ENCODE results near the gene ACOX3. TPM values are rescaled to one million over a fixed set of nuclear protein-coding genes. Genes with fewer than 3 reads are reported as not detected.

ACOX3 gene
- total and polyA plus RNA-seq, 10 of the 15 experiments (the other 5 are each of a cell fraction or from before 2014, with no cell fraction given): 2.0 to 24.5 (median 14.0) TPM

DNA sequence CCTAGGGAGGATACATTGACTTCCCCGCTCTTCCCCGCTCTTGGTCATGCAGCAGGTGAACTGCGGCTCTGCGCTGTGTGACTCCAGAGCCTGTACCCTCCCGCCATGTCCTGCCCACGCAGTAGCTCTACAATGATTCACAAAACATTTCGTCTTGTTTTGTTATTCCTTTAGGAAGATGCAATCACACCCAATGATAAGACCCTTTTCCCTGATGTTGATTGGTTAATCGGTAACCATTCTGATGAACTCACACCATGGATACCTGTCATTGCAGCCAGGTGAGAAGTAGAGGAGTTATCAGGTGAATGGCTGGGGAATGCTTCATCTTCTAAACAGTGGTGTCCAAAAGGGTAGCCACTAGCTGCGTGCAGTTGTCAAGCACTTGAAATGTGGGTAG lies 23.3 kb upstream of the ACOX3 start (continued):
- TF ChIP-seq YY1 (IDR thresholded peaks at IDR 0.05; ENCODE audit: low read depth, low read length) (no peak), IRF3 (IDR thresholded peaks at IDR 0.05) (no peak), HDAC6 (IDR thresholded peaks at IDR 0.05; ENCODE audit: unreplicated experiment) (no peak), PAX5 (IDR thresholded peaks at IDR 0.05; ENCODE audit: borderline replicate concordance, low read depth, low read length) (no peak)

GRCh38 chr4:8461616-8462015 lies 21.1 kb upstream of the ACOX3 start:
- Histone ChIP-seq H3K27ac (ENCODE audit: control insufficient read depth, insufficient read depth) (no peak overlapping the region), H3K4me3 (no peak overlapping the region), H3K36me3 (ENCODE audit: control insufficient read depth in 2 of 2, insufficient read depth in 2 of 2, low read length in 1 of 2) (peaks cover 5 to 6% of the 10 kb centered on the region in 2 experiments), H3K27me3 (replicated peaks in 1 of 2; ENCODE audit: control insufficient read depth in 2 of 2, insufficient read depth in 2 of 2, low read length in 1 of 2) (no peaks in the 10 kb centered on the region), H2AFZ (ENCODE audit: control insufficient read depth, low read depth, low read length) (no peak overlapping the region), H3K9ac (ENCODE audit: control insufficient read depth, insufficient read depth, low read length) (no peak overlapping the region), H3K9me3 (replicated peaks; ENCODE audit: control insufficient read depth, insufficient read depth, low read length) (no peaks in the 10 kb centered on the region), H3K4me1 (ENCODE audit: control insufficient read depth, insufficient read depth, low read length) (no peaks in the 10 kb centered on the region), H3K4me2 (ENCODE audit: control insufficient read depth, insufficient read depth) (no peak overlapping the region), H4K20me1 (ENCODE audit: control insufficient read depth, insufficient read depth) (no peaks in the 10 kb centered on the region; the same call in 1 of the 2 replicates), H3K79me2 (ENCODE audit: control insufficient read depth, insufficient read depth, low read length) (no peaks in the 10 kb centered on the region)
- ChIA-PET POLR2A (no interaction called here), RAD21 (ENCODE audit: unreplicated experiment) (no interaction called here), SMC1A (ENCODE audit: uncharacterized antibody, unreplicated experiment) (no interaction called here), CTCF (no interaction called here)
- no TSS peak for BruUV-seq (replicated peaks)
- 94% methylated on average over 6 of the region's 6 CpGs for WGBS (ENCODE audit: insufficient coverage, insufficient replicate concordance, low lambda C conversion rate, missing lambda C conversion rate)
- ATAC-seq (no peak), DNase-seq (ENCODE audit: low read depth, low spot score) (no peak), FAIRE-seq (no peak)
- in situ Hi-C loops (cut with MboI): loop anchor here (5.0 kb wide), 1 partner anchor 136 kb away; no protein-coding TSS in a partner anchor
- TF ChIP-seq, protein P1, sequence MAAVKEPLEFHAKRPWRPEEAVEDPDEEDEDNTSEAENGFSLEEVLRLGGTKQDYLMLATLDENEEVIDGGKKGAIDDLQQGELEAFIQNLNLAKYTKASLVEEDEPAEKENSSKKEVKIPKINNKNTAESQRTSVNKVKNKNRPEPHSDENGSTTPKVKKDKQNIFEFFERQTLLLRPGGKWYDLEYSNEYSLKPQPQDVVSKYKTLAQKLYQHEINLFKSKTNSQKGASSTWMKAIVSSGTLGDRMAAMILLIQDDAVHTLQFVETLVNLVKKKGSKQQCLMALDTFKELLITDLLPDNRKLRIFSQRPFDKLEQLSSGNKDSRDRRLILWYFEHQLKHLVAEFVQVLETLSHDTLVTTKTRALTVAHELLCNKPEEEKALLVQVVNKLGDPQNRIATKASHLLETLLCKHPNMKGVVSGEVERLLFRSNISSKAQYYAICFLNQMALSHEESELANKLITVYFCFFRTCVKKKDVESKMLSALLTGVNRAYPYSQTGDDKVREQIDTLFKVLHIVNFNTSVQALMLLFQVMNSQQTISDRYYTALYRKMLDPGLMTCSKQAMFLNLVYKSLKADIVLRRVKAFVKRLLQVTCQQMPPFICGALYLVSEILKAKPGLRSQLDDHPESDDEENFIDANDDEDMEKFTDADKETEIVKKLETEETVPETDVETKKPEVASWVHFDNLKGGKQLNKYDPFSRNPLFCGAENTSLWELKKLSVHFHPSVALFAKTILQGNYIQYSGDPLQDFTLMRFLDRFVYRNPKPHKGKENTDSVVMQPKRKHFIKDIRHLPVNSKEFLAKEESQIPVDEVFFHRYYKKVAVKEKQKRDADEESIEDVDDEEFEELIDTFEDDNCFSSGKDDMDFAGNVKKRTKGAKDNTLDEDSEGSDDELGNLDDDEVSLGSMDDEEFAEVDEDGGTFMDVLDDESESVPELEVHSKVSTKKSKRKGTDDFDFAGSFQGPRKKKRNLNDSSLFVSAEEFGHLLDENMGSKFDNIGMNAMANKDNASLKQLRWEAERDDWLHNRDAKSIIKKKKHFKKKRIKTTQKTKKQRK (IDR thresholded peaks at IDR 0.05; ENCODE audit: low read depth, low read length): no peak
- TF ChIP-seq SIX5 (IDR thresholded peaks at IDR 0.05; ENCODE audit: low read depth, low read length, severe bottlenecking): no peak
- no peak for TF ChIP-seq CHD1 (IDR thresholded peaks at IDR 0.05; ENCODE audit: low read depth, low read length)
- TF ChIP-seq USF1 (IDR thresholded peaks at IDR 0.05; ENCODE audit: borderline replicate concordance, extremely low read length, insufficient read depth, low read depth, low read length): no peak
- no peak for TF ChIP-seq RAD21 (IDR thresholded peaks at IDR 0.05; ENCODE audit: insufficient read depth, low read depth, low read length)
- no peak for TF ChIP-seq POU2F2 (IDR thresholded peaks at IDR 0.05; ENCODE audit: borderline replicate concordance, low read depth, low read length)
- intact Hi-C loops (cut with micrococcal nuclease; ENCODE audit: unreplicated experiment): no loop called here
